ENCODE results near the gene PGAM1.

DNA sequence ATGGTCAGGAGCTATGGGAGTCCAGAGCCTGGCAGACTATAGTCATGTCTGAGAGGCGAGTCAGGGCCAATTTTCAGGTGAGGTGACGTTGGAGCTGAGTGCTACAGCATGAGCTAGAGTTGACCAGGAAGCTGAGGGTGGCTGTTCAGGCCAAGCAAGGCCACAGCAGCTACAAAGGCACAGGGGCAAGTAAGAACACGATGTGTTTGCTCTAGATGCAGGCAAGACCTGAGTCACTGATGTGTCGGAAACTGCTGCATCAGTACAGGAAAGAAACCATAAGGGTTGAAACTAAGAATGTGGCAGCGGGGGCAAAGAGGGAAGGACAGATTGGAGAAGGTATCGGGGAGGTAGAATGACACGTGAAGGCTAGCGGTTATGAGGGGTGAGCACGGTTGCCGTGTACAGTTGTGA is 13.1 kb upstream of the PGAM1 start:
- TF ChIP-seq, protein P1, sequence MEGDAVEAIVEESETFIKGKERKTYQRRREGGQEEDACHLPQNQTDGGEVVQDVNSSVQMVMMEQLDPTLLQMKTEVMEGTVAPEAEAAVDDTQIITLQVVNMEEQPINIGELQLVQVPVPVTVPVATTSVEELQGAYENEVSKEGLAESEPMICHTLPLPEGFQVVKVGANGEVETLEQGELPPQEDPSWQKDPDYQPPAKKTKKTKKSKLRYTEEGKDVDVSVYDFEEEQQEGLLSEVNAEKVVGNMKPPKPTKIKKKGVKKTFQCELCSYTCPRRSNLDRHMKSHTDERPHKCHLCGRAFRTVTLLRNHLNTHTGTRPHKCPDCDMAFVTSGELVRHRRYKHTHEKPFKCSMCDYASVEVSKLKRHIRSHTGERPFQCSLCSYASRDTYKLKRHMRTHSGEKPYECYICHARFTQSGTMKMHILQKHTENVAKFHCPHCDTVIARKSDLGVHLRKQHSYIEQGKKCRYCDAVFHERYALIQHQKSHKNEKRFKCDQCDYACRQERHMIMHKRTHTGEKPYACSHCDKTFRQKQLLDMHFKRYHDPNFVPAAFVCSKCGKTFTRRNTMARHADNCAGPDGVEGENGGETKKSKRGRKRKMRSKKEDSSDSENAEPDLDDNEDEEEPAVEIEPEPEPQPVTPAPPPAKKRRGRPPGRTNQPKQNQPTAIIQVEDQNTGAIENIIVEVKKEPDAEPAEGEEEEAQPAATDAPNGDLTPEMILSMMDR (IDR thresholded peaks at IDR 0.05): no peak
- no peak for TF ChIP-seq EP300 (IDR thresholded peaks at IDR 0.05)
